CD4-positive, alpha-beta T cell treated with Interleukin-21 for 1 hour (primary cell): ENCODE results near the gene NPIPA1.
"Not testable (repeated sequence)": the region's sequence is repeated elsewhere in the genome, so short reads cannot be mapped to it uniquely, and the experiment has no call there.

Source experiments
- DNase-seq: peaks from one replicate; pipeline ENCODE4 v3.0.0-alpha.2; 2020

NPIPA1 gene

GRCh38 chr16:14937143-14937542 lies at the start of gene NPIPA1:
NPIPA1 (plus strand) TSS chr16:14937443; CDS start chr16:14937443, 0 bp downstream.
- not testable (repeated sequence) for DNase-seq

GRCh38 chr16:14892111-14892510 lies 45.1 kb upstream of the NPIPA1 start:
- DNase-seq, result not testable (repeated sequence)

GRCh38 chr16:14895382-14895781 lies 41.9 kb upstream of the NPIPA1 start:
- DNase-seq, result not testable (repeated sequence)

- not testable (repeated sequence) for DNase-seq
Measured at GRCh38 chr16:14896023-14896422, 41.2 kb upstream of the NPIPA1 start.

- DNase-seq, result not testable (repeated sequence)
Measured at GRCh38 chr16:14897006-14897664, 40.1 kb upstream of the NPIPA1 start.

- DNase-seq, result not testable (repeated sequence)
Measured at GRCh38 chr16:14898162-14898561, 39.1 kb upstream of the NPIPA1 start.

GRCh38 chr16:14903191-14903957 lies 33.9 kb upstream of the NPIPA1 start:
- not testable (repeated sequence) for DNase-seq

- DNase-seq, result not testable (repeated sequence)
Measured at GRCh38 chr16:14909744-14910143, 27.5 kb upstream of the NPIPA1 start.

- not testable (repeated sequence) for DNase-seq
Measured at GRCh38 chr16:14910833-14911629, 26.2 kb upstream of the NPIPA1 start.

- DNase-seq, result peak; percentile 42
Measured at GRCh38 chr16:14911954-14912353, 25.3 kb upstream of the NPIPA1 start.

GRCh38 chr16:14912588-14912987 lies 24.7 kb upstream of the NPIPA1 start:
- not testable (repeated sequence) for DNase-seq

GRCh38 chr16:14918504-14918903 lies 18.7 kb upstream of the NPIPA1 start:
- not testable (repeated sequence) for DNase-seq

- not testable (repeated sequence) for DNase-seq
Measured at GRCh38 chr16:14919837-14920600, 17.2 kb upstream of the NPIPA1 start.

- not testable (repeated sequence) for DNase-seq
Measured at GRCh38 chr16:14922285-14922684, 15.0 kb upstream of the NPIPA1 start.

- DNase-seq, result not testable (repeated sequence)
Measured at GRCh38 chr16:14922968-14923367, 14.3 kb upstream of the NPIPA1 start.

GRCh38 chr16:14923394-14924088 lies 13.7 kb upstream of the NPIPA1 start:
- not testable (repeated sequence) for DNase-seq

- DNase-seq, result not testable (repeated sequence)
Measured at GRCh38 chr16:14924359-14924758, 12.9 kb upstream of the NPIPA1 start.

GRCh38 chr16:14924982-14925381 lies 12.3 kb upstream of the NPIPA1 start:
- DNase-seq, result not testable (repeated sequence)

GRCh38 chr16:14928064-14928714 lies 9.1 kb upstream of the NPIPA1 start:
- DNase-seq, result not testable (repeated sequence)

GRCh38 chr16:14929176-14929575 lies 8.1 kb upstream of the NPIPA1 start:
- not testable (repeated sequence) for DNase-seq

GRCh38 chr16:14930246-14930645 lies 7.0 kb upstream of the NPIPA1 start:
- DNase-seq, result not testable (repeated sequence)
